IMR-90 (cell line): ENCODE measurements around the gene ESR1. TPM values are rescaled to one million over a fixed set of nuclear protein-coding genes. Genes with fewer than 3 reads are reported as not detected.

Source experiments
- ATAC-seq: fragments of 200-7000 bp; cut with Tn5 transposase; 2 replicates; pipeline ENCODE4 v1.9.1; 2020; ENCODE audit warnings: low read depth, mild to moderate bottlenecking, moderate library complexity
- BruUV-seq: library from RNA; stranded (reverse); fragments of 400-500 nt; replicated peaks from 2 replicates; lab custom pipeline; 2021; lab: Mats Ljungman, UMichigan
- CTCF ChIA-PET: fragments of 300-600 bp; formaldehyde crosslinking; extraction: SDS; loops from one replicate; lab custom pipeline; 2021; ENCODE audit warnings: antibody characterized with exemption; lab: Yijun Ruan, JAX
- POLR2A ChIA-PET: fragments of 300-600 bp; sonication (Branson Sonifier 250); formaldehyde crosslinking; loops from one replicate; lab custom pipeline; 2022; ENCODE audit warnings: antibody characterized with exemption; ENCODE audit not compliant: unreplicated experiment; lab: Charles Lee
- DNase-seq: peaks from one replicate; pipeline ENCODE4 v3.0.0; 2013
- H2AFZ ChIP-seq: replicated peaks from 2 replicates; pipeline ENCODE3; 2013; ENCODE audit warnings: low read length, mild to moderate bottlenecking; ENCODE audit not compliant: poor library complexity
- H2AK5ac ChIP-seq: 2 replicates; pipeline ENCODE4 v1.6.1; 2013; ENCODE audit warnings: low read depth, low read length, inconsistent platforms
- H2AK9ac ChIP-seq: replicated peaks from 2 replicates; pipeline ENCODE3; 2013; ENCODE audit warnings: mild to moderate bottlenecking, low read depth, low read length, moderate library complexity; ENCODE audit not compliant: poor library complexity
- H2BK120ac ChIP-seq: 2 replicates; pipeline ENCODE4 v1.6.1; 2013; ENCODE audit warnings: low read depth, low read length, inconsistent platforms
- H2BK15ac ChIP-seq: 3 replicates; pipeline ENCODE4 v1.6.1; 2013; ENCODE audit warnings: low read depth, low read length, inconsistent platforms
- H2BK20ac ChIP-seq: 2 replicates; pipeline ENCODE4 v1.6.1; 2013; ENCODE audit warnings: low read depth, mild to moderate bottlenecking, inconsistent platforms, low read length, moderate library complexity
- H2BK5ac ChIP-seq: 2 replicates; pipeline ENCODE4 v1.6.1; 2013; ENCODE audit warnings: mild to moderate bottlenecking, low read depth, low read length, inconsistent platforms; ENCODE audit not compliant: poor library complexity, severe bottlenecking
- H3K14ac ChIP-seq: replicated peaks from 2 replicates; pipeline ENCODE4 v1.6.1; 2013; ENCODE audit warnings: low read depth, low read length, inconsistent platforms
- H3K18ac ChIP-seq: 2 replicates; pipeline ENCODE4 v1.6.1; 2013; ENCODE audit warnings: low read depth, low read length, control low read depth
- H3K23ac ChIP-seq: 2 replicates; pipeline ENCODE4 v1.6.1; 2013; ENCODE audit warnings: low read depth, low read length, inconsistent platforms
- H3K27ac ChIP-seq: 2 replicates; pipeline ENCODE4 v1.5.1; 2013; ENCODE audit warnings: mild to moderate bottlenecking, control low read depth, low read length; ENCODE audit not compliant: insufficient read depth
- H3K27me3 ChIP-seq: 2 replicates; pipeline ENCODE4 v1.6.1; 2013; ENCODE audit warnings: low read length; ENCODE audit not compliant: control insufficient read depth, insufficient read depth
- H3K36me3 ChIP-seq: 2 replicates; pipeline ENCODE4 v1.6.1; 2013; ENCODE audit warnings: low read length, mixed read lengths; ENCODE audit not compliant: control insufficient read depth, insufficient read depth
- H3K4ac ChIP-seq: 2 replicates; pipeline ENCODE4 v1.6.1; 2013; ENCODE audit warnings: low read depth, low read length, inconsistent platforms
- H3K4me1 ChIP-seq: 2 replicates; pipeline ENCODE4 v1.6.1; 2013; ENCODE audit warnings: low read length, mixed read lengths; ENCODE audit not compliant: control insufficient read depth, insufficient read depth
- H3K4me2 ChIP-seq: 2 replicates; pipeline ENCODE4 v1.6.1; 2013; ENCODE audit warnings: low read depth, mild to moderate bottlenecking, control low read depth, low read length, moderate library complexity
- H3K4me3 ChIP-seq: 2 replicates; pipeline ENCODE4 v1.5.1; 2013; ENCODE audit warnings: low read depth, mild to moderate bottlenecking, control low read depth, low read length, moderate library complexity; ENCODE audit not compliant: insufficient read depth
- H3K56ac ChIP-seq: 2 replicates; pipeline ENCODE4 v1.6.1; 2013; ENCODE audit warnings: low read length, inconsistent platforms; ENCODE audit not compliant: insufficient read depth; ENCODE audit errors: extremely low read depth
- H3K79me1 ChIP-seq, 2 experiments: 2 replicates each; pipeline ENCODE4 v1.6.1; 2013; ENCODE audit warnings: low read length in 2 of 2, inconsistent platforms in 1 of 2, low read depth in 1 of 2
- H3K9ac ChIP-seq: 2 replicates; pipeline ENCODE4 v1.6.1; 2013; ENCODE audit warnings: low read depth, low read length, control low read depth
- H3K9me1 ChIP-seq: 2 replicates; pipeline ENCODE4 v1.6.1; 2013; ENCODE audit warnings: low read length, inconsistent platforms; ENCODE audit not compliant: insufficient read depth
- H3K9me3 ChIP-seq: 2 replicates; pipeline ENCODE4 v1.6.1; 2013; ENCODE audit warnings: low read length; ENCODE audit not compliant: control insufficient read depth, insufficient read depth
- H4K20me1 ChIP-seq: 2 replicates; pipeline ENCODE4 v1.6.1; 2013; ENCODE audit warnings: low read length, inconsistent platforms; ENCODE audit not compliant: insufficient read depth
- H4K5ac ChIP-seq: 2 replicates; pipeline ENCODE4 v1.6.1; 2013; ENCODE audit warnings: mild to moderate bottlenecking, low read depth, low read length, control low read depth
- H4K8ac ChIP-seq, 2 experiments: 2 replicates each; pipeline ENCODE4 v1.6.1; 2013; ENCODE audit warnings: low read depth in 2 of 2, low read length in 2 of 2, control low read depth in 1 of 2, inconsistent platforms in 1 of 2
- H4K91ac ChIP-seq: 2 replicates; pipeline ENCODE4 v1.6.1; 2013; ENCODE audit warnings: low read depth, low read length, inconsistent platforms; ENCODE audit not compliant: insufficient read depth
- MXI1 ChIP-seq: IDR thresholded peaks from 2 replicates; pipeline ENCODE4 v1.6.1; 2012; ENCODE audit warnings: low read depth, mild to moderate bottlenecking, low read length, moderate library complexity, borderline replicate concordance
- RFX5 ChIP-seq: IDR thresholded peaks from 2 replicates; pipeline ENCODE4 v1.8.0; 2012; ENCODE audit warnings: low read depth, mild to moderate bottlenecking, low read length, moderate library complexity
- SMC3 ChIP-seq: fragments of 150-350 bp; IDR thresholded peaks from 2 replicates; pipeline ENCODE4 v1.6.1; 2016; ENCODE audit warnings: low read depth, mild to moderate bottlenecking, antibody characterized with exemption, low read length, moderate library complexity
- WGBS, 2 experiments: methylation state at CpG; one replicate each; pipeline versions ENCODE4 v1.1.5 to v1.1.7; 2013; ENCODE audit warnings: missing lambda C conversion rate in 2 of 2; ENCODE audit not compliant: insufficient read length in 1 of 2; ENCODE audit errors: extremely low coverage in 2 of 2; 5-methylcytosine and 5-hydroxymethylcytosine counted together
- dilution Hi-C: fragments of 300-500 bp; cut with HindIII; formaldehyde crosslinking; loops from one replicate; pipeline ENCODE4 v1.14.3; 2018; ENCODE audit warnings: low sequenced_read_pairs; ENCODE audit not compliant: unreplicated experiment
- in situ Hi-C: fragments of 300-500 bp; cut with MboI; formaldehyde crosslinking; loops from 3 replicates; pipeline ENCODE4 v1.14.3; 2019; ENCODE audit warnings: low sequenced_read_pairs, inconsistent platforms, mixed read lengths
- intact Hi-C: fragments of 100-400 bp; cut with micrococcal nuclease; formaldehyde crosslinking; loops from 2 replicates; pipeline ENCODE4 v1.10.0; 2022
- polyA plus RNA-seq, 3 experiments: library from polyadenylated mRNA; depleted of rRNA; stranded (reverse); fragments of >200 nt; gene quantifications; 2 replicates each; pipeline ENCODE4 v1.2.3, GENCODE V29; 2012; ENCODE audit warnings: low replicate concordance in 1 of 3
- total RNA-seq: library from RNA; depleted of rRNA; stranded (reverse); fragments of >200 nt; gene quantifications from 2 replicates; pipeline ENCODE4 v1.2.3, GENCODE V29; 2012

The ESR1 gene
- total and polyA plus RNA-seq, 2 of the 4 experiments (the other 2 are of a cell fraction), result not detected

DNA sequence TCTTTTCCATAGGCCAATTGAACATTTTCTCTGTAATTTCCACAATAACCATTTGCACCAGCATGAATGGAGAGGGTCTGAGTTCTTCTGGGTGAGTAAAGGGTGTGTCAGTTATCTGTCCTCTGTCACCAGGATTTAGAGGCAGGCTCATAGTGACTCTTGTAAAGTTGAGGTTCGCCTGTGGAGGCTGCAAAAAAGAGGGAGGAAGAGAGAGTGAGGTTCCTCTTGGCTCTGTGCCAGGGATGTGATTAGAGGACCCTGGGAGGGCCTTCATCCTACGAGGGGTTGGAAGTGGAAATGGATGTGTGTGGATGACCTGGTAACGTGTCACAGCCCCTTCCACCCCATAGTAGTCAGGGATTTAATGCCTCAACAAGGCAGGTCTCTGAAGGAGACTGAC, 242.0 kb downstream of the ESR1 start:
- ATAC-seq, result no peak
- Histone ChIP-seq H3K9ac (no peak overlapping the region), H2BK120ac (no peak overlapping the region), H3K36me3 (no peaks in the 10 kb centered on the region), H3K79me1 (no peaks in the 10 kb centered on the region), H4K91ac (no peak overlapping the region), H2AK9ac (no peak overlapping the region), H4K20me1 (no peaks in the 10 kb centered on the region), H3K9me1 (no peaks in the 10 kb centered on the region), H3K4me3 (no peak overlapping the region), H2AFZ (no peak overlapping the region), H3K9me3 (no peaks in the 10 kb centered on the region), H3K4ac (no peak overlapping the region), H4K8ac (no peak overlapping the region), H2BK20ac (no peak overlapping the region), H3K4me2 (no peak overlapping the region), H3K27ac (no peak overlapping the region), H3K56ac (no peak overlapping the region), H2AK5ac (no peak overlapping the region), H3K14ac (no peak overlapping the region), H2BK15ac (no peak overlapping the region), H3K4me1 (no peaks in the 10 kb centered on the region), H4K5ac (no peak overlapping the region), H3K18ac (no peak overlapping the region), H3K27me3 (no peaks in the 10 kb centered on the region), H3K23ac (no peak overlapping the region), H2BK5ac (no peak overlapping the region)
- POLR2A ChIA-PET, result no interaction called here
- intact Hi-C loops (no loop called here), dilution Hi-C loops (no loop called here), in situ Hi-C loops (no loop called here)
- BruUV-seq, result no TSS peak
- no peak for TF ChIP-seq RFX5
- no peak for TF ChIP-seq MXI1
- TF ChIP-seq SMC3, result no peak
- WGBS, 2 experiments, result no CpG with 5 or more reads among the region's 3 CpGs
- DNase-seq, result no peak
- CTCF ChIA-PET, result no interaction called here
